HEK293 (cell line): Measurements from ENCODE around the gene CAPN15.

Experiments
- BCL11B ChIP-seq: fragments of 450-650 bp; formaldehyde crosslinking; IDR thresholded peaks from 2 replicates; pipeline ENCODE4 v1.5.1; 2016; ENCODE audit warnings: low read depth, missing biosample characterization, missing genetic modification characterization
- GLI4 ChIP-seq: fragments of 450-650 bp; formaldehyde crosslinking; IDR thresholded peaks from 2 replicates; pipeline ENCODE4 v1.5.1; 2016; ENCODE audit warnings: missing biosample characterization, missing genetic modification characterization
- MYNN ChIP-seq: fragments of 450-650 bp; formaldehyde crosslinking; IDR thresholded peaks from 2 replicates; pipeline ENCODE4 v1.5.1; 2016; ENCODE audit warnings: missing biosample characterization, missing genetic modification characterization, borderline replicate concordance
- REPIN1 ChIP-seq: fragments of 450-650 bp; formaldehyde crosslinking; IDR thresholded peaks from 2 replicates; pipeline ENCODE4 v1.5.1; 2017; ENCODE audit warnings: missing biosample characterization, missing genetic modification characterization, low read depth
- SALL2 ChIP-seq: fragments of 450-650 bp; formaldehyde crosslinking; IDR thresholded peaks from 2 replicates; pipeline ENCODE4 v1.5.0; 2017; ENCODE audit warnings: missing biosample characterization, mild to moderate bottlenecking, missing genetic modification characterization, borderline replicate concordance
- YY2 ChIP-seq: fragments of 450-650 bp; formaldehyde crosslinking; IDR thresholded peaks from 2 replicates; pipeline ENCODE4 v1.5.1; 2016; ENCODE audit warnings: missing biosample characterization, missing genetic modification characterization
- ZBTB21 ChIP-seq: fragments of 450-650 bp; formaldehyde crosslinking; IDR thresholded peaks from 2 replicates; pipeline ENCODE4 v1.5.1; 2017; ENCODE audit warnings: missing biosample characterization, missing genetic modification characterization
- ZFP41 ChIP-seq: fragments of 450-650 bp; formaldehyde crosslinking; IDR thresholded peaks from 2 replicates; pipeline ENCODE4 v1.5.1; 2016; ENCODE audit warnings: missing biosample characterization, missing genetic modification characterization, borderline replicate concordance
- ZNF146 ChIP-seq: fragments of 450-650 bp; formaldehyde crosslinking; IDR thresholded peaks from 2 replicates; pipeline ENCODE4 v1.5.1; 2016; ENCODE audit warnings: missing biosample characterization, missing genetic modification characterization
- ZNF19 ChIP-seq: fragments of 450-650 bp; formaldehyde crosslinking; IDR thresholded peaks from 2 replicates; pipeline ENCODE4; 2016; ENCODE audit warnings: missing biosample characterization, missing genetic modification characterization, low read depth
- ZNF292 ChIP-seq: fragments of 450-650 bp; formaldehyde crosslinking; IDR thresholded peaks from 2 replicates; pipeline ENCODE4 v1.5.1; 2016; ENCODE audit warnings: low read depth, missing biosample characterization, missing genetic modification characterization, borderline replicate concordance
- ZNF394 ChIP-seq: fragments of 450-650 bp; formaldehyde crosslinking; IDR thresholded peaks from 2 replicates; pipeline ENCODE4 v1.5.1; 2016; ENCODE audit warnings: missing biosample characterization, missing genetic modification characterization, mild to moderate bottlenecking, moderate library complexity, borderline replicate concordance
- ZNF404 ChIP-seq: fragments of 450-650 bp; formaldehyde crosslinking; IDR thresholded peaks from 2 replicates; pipeline ENCODE4 v1.5.1; 2017; ENCODE audit warnings: missing biosample characterization, missing genetic modification characterization
- ZNF423 ChIP-seq: fragments of 450-650 bp; formaldehyde crosslinking; IDR thresholded peaks from 2 replicates; pipeline ENCODE4 v1.5.1; 2016; ENCODE audit warnings: missing biosample characterization, missing genetic modification characterization
- ZNF48 ChIP-seq: fragments of 450-650 bp; formaldehyde crosslinking; IDR thresholded peaks from 2 replicates; pipeline ENCODE4 v1.5.1; 2016; ENCODE audit warnings: missing biosample characterization, missing genetic modification characterization
- ZNF510 ChIP-seq: fragments of 450-650 bp; formaldehyde crosslinking; IDR thresholded peaks from 2 replicates; pipeline ENCODE4 v1.5.1; 2018; ENCODE audit warnings: mild to moderate bottlenecking, missing genetic modification characterization, missing biosample characterization; ENCODE audit not compliant: insufficient replicate concordance
- ZNF596 ChIP-seq: fragments of 450-650 bp; IDR thresholded peaks from 2 replicates; pipeline ENCODE4 v1.5.0; 2018; ENCODE audit warnings: missing biosample characterization, mild to moderate bottlenecking, missing genetic modification characterization, moderate library complexity
- ZNF621 ChIP-seq: fragments of 450-650 bp; formaldehyde crosslinking; IDR thresholded peaks from 2 replicates; pipeline ENCODE4 v1.5.1; 2017; ENCODE audit warnings: missing biosample characterization, missing genetic modification characterization
- ZNF664 ChIP-seq: fragments of 450-650 bp; formaldehyde crosslinking; IDR thresholded peaks from 2 replicates; pipeline ENCODE4 v1.5.1; 2016; ENCODE audit warnings: missing biosample characterization, missing genetic modification characterization
- ZNF777 ChIP-seq: fragments of 450-650 bp; formaldehyde crosslinking; IDR thresholded peaks from 2 replicates; pipeline ENCODE4 v1.5.1; 2017; ENCODE audit warnings: missing biosample characterization, missing genetic modification characterization, borderline replicate concordance
- TF ChIP-seq, protein P1 (sequence below): fragments of 450-650 bp; formaldehyde crosslinking; IDR thresholded peaks from 2 replicates; pipeline ENCODE4 v1.5.1; 2016; ENCODE audit warnings: missing biosample characterization, missing genetic modification characterization
- TF ChIP-seq, protein P2 (sequence below): fragments of 450-650 bp; formaldehyde crosslinking; optimal IDR thresholded peaks from 2 replicates; pipeline ENCODE3; 2016; ENCODE audit warnings: missing biosample characterization, mild to moderate bottlenecking, missing genetic modification characterization
- TF ChIP-seq, protein P3 (sequence below): fragments of 450-650 bp; IDR thresholded peaks from 2 replicates; pipeline ENCODE4 v1.5.1; 2018; ENCODE audit warnings: missing biosample characterization, mild to moderate bottlenecking, missing genetic modification characterization
- TF ChIP-seq, protein P4 (sequence below): fragments of 450-650 bp; formaldehyde crosslinking; conservative IDR thresholded peaks from 2 replicates; pipeline ENCODE4 v1.5.1; 2016; ENCODE audit warnings: low read depth, missing biosample characterization, missing genetic modification characterization
- TF ChIP-seq, protein P5 (sequence below): fragments of 450-650 bp; formaldehyde crosslinking; IDR thresholded peaks from 2 replicates; pipeline ENCODE4 v1.5.1; 2016; ENCODE audit warnings: missing biosample characterization, missing genetic modification characterization
- TF ChIP-seq, protein P6 (sequence below): fragments of 450-650 bp; formaldehyde crosslinking; IDR thresholded peaks from 2 replicates; pipeline ENCODE4 v1.5.1; 2016; ENCODE audit warnings: missing biosample characterization, missing genetic modification characterization

Gene CAPN15

DNA sequence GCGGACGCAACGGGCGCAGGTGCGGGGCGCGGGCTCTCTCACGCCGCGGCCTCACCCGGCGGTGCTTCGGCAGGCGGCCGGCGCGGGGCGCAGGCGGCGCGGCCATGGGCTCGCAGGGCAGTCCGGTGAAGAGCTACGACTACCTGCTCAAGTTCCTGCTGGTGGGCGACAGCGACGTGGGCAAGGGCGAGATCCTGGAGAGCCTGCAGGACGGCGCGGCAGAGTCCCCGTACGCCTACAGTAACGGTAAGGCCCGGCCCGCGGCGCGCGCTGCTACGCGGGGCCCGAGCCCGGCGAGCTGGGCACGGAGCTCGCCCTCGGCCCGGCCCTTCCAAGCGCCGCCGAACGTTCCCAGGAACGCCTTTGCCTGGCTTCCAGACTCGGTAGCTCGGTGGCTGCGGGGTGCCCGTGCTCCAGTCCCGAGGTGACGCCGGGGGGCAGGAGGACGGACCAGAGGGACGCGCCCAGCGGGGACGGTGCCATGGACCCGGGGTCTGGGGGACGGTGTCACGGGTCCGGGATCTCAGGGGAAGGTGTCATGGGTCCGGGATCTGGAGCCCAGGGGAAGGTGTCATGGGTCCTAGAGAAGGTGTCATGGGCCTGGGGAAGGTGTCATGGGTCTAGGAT lies 62.8 kb downstream of the CAPN15 start (continued):
- TF ChIP-seq, protein P1, sequence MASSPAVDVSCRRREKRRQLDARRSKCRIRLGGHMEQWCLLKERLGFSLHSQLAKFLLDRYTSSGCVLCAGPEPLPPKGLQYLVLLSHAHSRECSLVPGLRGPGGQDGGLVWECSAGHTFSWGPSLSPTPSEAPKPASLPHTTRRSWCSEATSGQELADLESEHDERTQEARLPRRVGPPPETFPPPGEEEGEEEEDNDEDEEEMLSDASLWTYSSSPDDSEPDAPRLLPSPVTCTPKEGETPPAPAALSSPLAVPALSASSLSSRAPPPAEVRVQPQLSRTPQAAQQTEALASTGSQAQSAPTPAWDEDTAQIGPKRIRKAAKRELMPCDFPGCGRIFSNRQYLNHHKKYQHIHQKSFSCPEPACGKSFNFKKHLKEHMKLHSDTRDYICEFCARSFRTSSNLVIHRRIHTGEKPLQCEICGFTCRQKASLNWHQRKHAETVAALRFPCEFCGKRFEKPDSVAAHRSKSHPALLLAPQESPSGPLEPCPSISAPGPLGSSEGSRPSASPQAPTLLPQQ (tag by site-specific recombination) = no peak
- no peak for TF ChIP-seq GLI4 (tag by site-specific recombination)
- TF ChIP-seq ZNF510 (tag by site-specific recombination) = no peak
- TF ChIP-seq ZNF423 (tag by site-specific recombination) = no peak
- TF ChIP-seq ZNF48 (tag by site-specific recombination) = no peak
- no peak for TF ChIP-seq ZNF596
- no peak for TF ChIP-seq ZNF621 (tag by site-specific recombination)
- TF ChIP-seq ZNF404 (tag by site-specific recombination) = no peak
- TF ChIP-seq BCL11B = peak; percentile 69
- no peak for TF ChIP-seq ZNF664
- no peak for TF ChIP-seq ZNF19
- TF ChIP-seq, protein P2, sequence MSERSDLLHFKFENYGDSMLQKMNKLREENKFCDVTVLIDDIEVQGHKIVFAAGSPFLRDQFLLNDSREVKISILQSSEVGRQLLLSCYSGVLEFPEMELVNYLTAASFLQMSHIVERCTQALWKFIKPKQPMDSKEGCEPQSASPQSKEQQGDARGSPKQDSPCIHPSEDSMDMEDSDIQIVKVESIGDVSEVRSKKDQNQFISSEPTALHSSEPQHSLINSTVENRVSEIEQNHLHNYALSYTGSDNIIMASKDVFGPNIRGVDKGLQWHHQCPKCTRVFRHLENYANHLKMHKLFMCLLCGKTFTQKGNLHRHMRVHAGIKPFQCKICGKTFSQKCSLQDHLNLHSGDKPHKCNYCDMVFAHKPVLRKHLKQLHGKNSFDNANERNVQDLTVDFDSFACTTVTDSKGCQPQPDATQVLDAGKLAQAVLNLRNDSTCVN = peak; percentile 61
- TF ChIP-seq, protein P3, sequence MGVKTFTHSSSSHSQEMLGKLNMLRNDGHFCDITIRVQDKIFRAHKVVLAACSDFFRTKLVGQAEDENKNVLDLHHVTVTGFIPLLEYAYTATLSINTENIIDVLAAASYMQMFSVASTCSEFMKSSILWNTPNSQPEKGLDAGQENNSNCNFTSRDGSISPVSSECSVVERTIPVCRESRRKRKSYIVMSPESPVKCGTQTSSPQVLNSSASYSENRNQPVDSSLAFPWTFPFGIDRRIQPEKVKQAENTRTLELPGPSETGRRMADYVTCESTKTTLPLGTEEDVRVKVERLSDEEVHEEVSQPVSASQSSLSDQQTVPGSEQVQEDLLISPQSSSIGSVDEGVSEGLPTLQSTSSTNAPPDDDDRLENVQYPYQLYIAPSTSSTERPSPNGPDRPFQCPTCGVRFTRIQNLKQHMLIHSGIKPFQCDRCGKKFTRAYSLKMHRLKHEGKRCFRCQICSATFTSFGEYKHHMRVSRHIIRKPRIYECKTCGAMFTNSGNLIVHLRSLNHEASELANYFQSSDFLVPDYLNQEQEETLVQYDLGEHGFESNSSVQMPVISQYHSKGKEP (tag by site-specific recombination) = no peak
- TF ChIP-seq, protein P4, sequence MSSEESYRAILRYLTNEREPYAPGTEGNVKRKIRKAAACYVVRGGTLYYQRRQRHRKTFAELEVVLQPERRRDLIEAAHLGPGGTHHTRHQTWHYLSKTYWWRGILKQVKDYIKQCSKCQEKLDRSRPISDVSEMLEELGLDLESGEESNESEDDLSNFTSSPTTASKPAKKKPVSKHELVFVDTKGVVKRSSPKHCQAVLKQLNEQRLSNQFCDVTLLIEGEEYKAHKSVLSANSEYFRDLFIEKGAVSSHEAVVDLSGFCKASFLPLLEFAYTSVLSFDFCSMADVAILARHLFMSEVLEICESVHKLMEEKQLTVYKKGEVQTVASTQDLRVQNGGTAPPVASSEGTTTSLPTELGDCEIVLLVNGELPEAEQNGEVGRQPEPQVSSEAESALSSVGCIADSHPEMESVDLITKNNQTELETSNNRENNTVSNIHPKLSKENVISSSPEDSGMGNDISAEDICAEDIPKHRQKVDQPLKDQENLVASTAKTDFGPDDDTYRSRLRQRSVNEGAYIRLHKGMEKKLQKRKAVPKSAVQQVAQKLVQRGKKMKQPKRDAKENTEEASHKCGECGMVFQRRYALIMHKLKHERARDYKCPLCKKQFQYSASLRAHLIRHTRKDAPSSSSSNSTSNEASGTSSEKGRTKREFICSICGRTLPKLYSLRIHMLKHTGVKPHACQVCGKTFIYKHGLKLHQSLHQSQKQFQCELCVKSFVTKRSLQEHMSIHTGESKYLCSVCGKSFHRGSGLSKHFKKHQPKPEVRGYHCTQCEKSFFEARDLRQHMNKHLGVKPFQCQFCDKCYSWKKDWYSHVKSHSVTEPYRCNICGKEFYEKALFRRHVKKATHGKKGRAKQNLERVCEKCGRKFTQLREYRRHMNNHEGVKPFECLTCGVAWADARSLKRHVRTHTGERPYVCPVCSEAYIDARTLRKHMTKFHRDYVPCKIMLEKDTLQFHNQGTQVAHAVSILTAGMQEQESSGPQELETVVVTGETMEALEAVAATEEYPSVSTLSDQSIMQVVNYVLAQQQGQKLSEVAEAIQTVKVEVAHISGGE (tag by site-specific recombination) = no peak
- TF ChIP-seq, protein P5, sequence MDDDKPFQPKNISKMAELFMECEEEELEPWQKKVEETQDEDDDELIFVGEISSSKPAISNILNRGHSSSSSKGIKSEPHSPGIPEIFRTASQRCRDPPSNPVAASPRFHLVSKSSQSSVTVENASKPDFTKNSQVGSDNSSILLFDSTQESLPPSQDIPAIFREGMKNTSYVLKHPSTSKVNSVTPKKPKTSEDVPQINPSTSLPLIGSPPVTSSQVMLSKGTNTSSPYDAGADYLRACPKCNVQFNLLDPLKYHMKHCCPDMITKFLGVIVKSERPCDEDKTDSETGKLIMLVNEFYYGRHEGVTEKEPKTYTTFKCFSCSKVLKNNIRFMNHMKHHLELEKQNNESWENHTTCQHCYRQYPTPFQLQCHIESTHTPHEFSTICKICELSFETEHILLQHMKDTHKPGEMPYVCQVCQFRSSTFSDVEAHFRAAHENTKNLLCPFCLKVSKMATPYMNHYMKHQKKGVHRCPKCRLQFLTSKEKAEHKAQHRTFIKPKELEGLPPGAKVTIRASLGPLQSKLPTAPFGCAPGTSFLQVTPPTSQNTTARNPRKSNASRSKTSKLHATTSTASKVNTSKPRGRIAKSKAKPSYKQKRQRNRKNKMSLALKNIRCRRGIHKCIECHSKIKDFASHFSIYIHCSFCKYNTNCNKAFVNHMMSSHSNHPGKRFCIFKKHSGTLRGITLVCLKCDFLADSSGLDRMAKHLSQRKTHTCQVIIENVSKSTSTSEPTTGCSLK (tag by site-specific recombination) = no peak
- TF ChIP-seq, protein P6, sequence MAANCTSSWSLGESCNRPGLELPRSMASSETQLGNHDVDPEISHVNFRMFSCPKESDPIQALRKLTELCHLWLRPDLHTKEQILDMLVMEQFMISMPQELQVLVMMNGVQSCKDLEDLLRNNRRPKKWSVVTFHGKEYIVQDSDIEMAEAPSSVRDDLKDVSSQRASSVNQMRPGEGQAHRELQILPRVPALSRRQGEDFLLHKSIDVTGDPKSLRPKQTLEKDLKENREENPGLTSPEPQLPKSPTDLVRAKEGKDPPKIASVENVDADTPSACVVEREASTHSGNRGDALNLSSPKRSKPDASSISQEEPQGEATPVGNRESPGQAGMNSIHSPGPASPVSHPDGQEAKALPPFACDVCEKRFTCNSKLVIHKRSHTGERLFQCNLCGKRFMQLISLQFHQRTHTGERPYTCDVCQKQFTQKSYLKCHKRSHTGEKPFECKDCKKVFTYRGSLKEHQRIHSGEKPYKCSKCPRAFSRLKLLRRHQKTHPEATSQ (tag by site-specific recombination) = no peak
- TF ChIP-seq ZNF394 (tag by site-specific recombination) = no peak
- no peak for TF ChIP-seq YY2
- TF ChIP-seq SALL2 (tag by site-specific recombination) = no peak
- TF ChIP-seq MYNN (tag by site-specific recombination) = no peak
- no peak for TF ChIP-seq ZFP41 (tag by site-specific recombination)
- TF ChIP-seq ZNF146 (tag by site-specific recombination) = no peak
- TF ChIP-seq ZNF292 (tag by site-specific recombination) = no peak
- TF ChIP-seq ZNF777 = no peak
- TF ChIP-seq REPIN1 (tag by site-specific recombination) = no peak
- TF ChIP-seq ZBTB21 (tag by site-specific recombination) = no peak
